CD4-positive, alpha-beta T cell treated with Interleukin-15 for 1 hour (primary cell): Measurements from ENCODE around the gene CHAF1A.
A peak's percentile ranks its signal among the peaks of the same experiment; 100 is the strongest.

ENCODE experiments used
- DNase-seq: peaks from one replicate; pipeline ENCODE4 v3.0.0-alpha.2; 2020

Gene CHAF1A

GRCh38 chr19:4385291-4386040, 17.0 kb upstream of the CHAF1A start:
- DNase-seq = no peak

GRCh38 chr19:4386041-4386782, 16.2 kb upstream of the CHAF1A start:
- no peak for DNase-seq

- DNase-seq = no peak
Measured at GRCh38 chr19:4388337-4389063, 13.9 kb upstream of the CHAF1A start.

GRCh38 chr19:4389064-4389375, 13.4 kb upstream of the CHAF1A start:
- DNase-seq = no peak

GRCh38 chr19:4389511-4390016, 12.9 kb upstream of the CHAF1A start:
- no peak for DNase-seq

- no peak for DNase-seq
Measured at GRCh38 chr19:4390017-4390566, 12.3 kb upstream of the CHAF1A start.

GRCh38 chr19:4390567-4391305, 11.7 kb upstream of the CHAF1A start:
- DNase-seq = no peak

- DNase-seq = no peak
Measured at GRCh38 chr19:4391306-4391693, 11.1 kb upstream of the CHAF1A start.

- DNase-seq = no peak
Measured at GRCh38 chr19:4391701-4392483, 10.5 kb upstream of the CHAF1A start.

GRCh38 chr19:4393947-4394590, 8.4 kb upstream of the CHAF1A start:
- DNase-seq = no peak

- DNase-seq = no peak
Measured at GRCh38 chr19:4396949-4397783, 5.3 kb upstream of the CHAF1A start.

GRCh38 chr19:4399812-4400134, 2.7 kb upstream of the CHAF1A start:
- DNase-seq = no peak

- DNase-seq = peak; percentile 91
Measured at GRCh38 chr19:4400135-4400936, 2.1 kb upstream of the CHAF1A start, which contains the start of gene SH3GL1. Gene SH3GL1 (minus strand): TSS chr19:4400547. CDS start chr19:4400368, 179 bp downstream.

- no peak for DNase-seq
Measured at GRCh38 chr19:4401769-4402170, 670 bp upstream of the CHAF1A start.

GRCh38 chr19:4403005-4403761, 743 bp downstream of the CHAF1A start:
- DNase-seq = no peak

GRCh38 chr19:4405977-4406376, 3.5 kb downstream of the CHAF1A start:
- DNase-seq = no peak

- no peak for DNase-seq
Measured at GRCh38 chr19:4406626-4407025, 4.2 kb downstream of the CHAF1A start.

GRCh38 chr19:4409123-4409933, 6.9 kb downstream of the CHAF1A start:
- DNase-seq = no peak
